ENCODE data around the gene WDR73. TPM values are rescaled to one million over a fixed set of nuclear protein-coding genes. Genes with fewer than 3 reads are reported as not detected.

WDR73 gene
- total and polyA plus RNA-seq, 10 of the 15 experiments (the other 5 are each of a cell fraction or from before 2014, with no cell fraction given) = 4.4 to 25.6 (median 16.3) TPM

DNA sequence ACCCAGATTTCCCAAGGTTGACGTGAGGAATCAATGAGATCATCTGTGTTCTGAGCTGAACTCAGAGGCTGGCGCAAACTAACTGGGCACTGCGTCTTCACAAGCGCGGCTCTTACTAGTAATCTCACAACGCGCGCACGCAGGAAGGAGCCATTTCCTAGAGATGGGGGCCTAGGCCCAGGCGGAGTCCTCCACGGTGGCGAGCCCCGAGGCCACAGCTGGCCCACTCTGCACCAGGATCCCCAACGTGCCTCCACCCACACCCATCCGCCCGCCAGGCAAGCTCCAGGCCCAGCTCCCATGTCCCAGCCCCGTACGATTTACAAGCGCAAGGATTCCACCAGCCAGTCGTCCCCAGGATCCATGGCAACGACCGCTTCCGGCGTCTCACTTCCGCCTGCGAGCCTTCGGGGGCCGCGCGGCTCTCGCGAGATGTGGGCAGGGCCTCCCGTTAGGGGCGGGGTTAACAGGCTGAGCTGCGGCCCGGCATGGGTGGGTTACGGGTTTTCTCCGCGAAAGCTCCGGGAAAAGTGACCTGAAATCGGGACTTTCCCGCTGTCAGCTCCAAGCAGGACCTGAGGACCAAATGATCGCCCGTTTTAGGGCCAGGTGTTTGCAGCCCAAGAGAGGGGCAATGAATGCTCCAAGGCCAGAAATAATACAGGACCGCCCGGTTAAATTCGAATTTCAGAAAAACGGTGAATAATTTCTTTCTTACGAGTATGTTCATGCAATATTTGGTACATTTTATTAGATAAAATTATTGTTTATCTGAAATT lies at the start of gene WDR73 (continued):
- TF ChIP-seq POU2F2 (IDR thresholded peaks at IDR 0.05; ENCODE audit: borderline replicate concordance, low read depth, low read length) (0 out of 3 replicates have a peak, but pooled peaks have one; percentile 20), HCFC1 (IDR thresholded peaks at IDR 0.05; ENCODE audit: low read length) (peak; percentile 49; the same call in 1 of the 2 replicates), KLF5 (IDR thresholded peaks at IDR 0.05; ENCODE audit: partially characterized antibody) (peak; percentile 89), SMC3 (IDR thresholded peaks at IDR 0.05; ENCODE audit: borderline replicate concordance, low read length) (peak; percentile 15; the same call in 1 of the 2 replicates), POLR2A (IDR thresholded peaks at IDR 0.05; ENCODE audit: low read depth, low read length) (peak; percentile 88), MXI1 (IDR thresholded peaks at IDR 0.05; ENCODE audit: low read depth, low read length) (peak; percentile 91), KDM1A (IDR thresholded peaks at IDR 0.05; ENCODE audit: borderline replicate concordance) (no peak), PKNOX1 (IDR thresholded peaks at IDR 0.05) (peak; percentile 81), SPI1 (IDR thresholded peaks at IDR 0.05; ENCODE audit: borderline replicate concordance, insufficient read depth, low read depth, low read length) (peak; percentile 72; the same call in 1 of the 2 replicates), SMAD5 (IDR thresholded peaks at IDR 0.05; ENCODE audit: low read depth) (peak; percentile 55; the same call in 1 of the 2 replicates), NR2C2 (IDR thresholded peaks at IDR 0.05; ENCODE audit: borderline replicate concordance, control insufficient read depth, insufficient read length, low read depth) (no peak), CREM (IDR thresholded peaks at IDR 0.05; ENCODE audit: low read depth) (peak; percentile 57), FOXM1 (IDR thresholded peaks at IDR 0.05; ENCODE audit: low read depth, low read length) (no peak)
- TF ChIP-seq, protein P1, sequence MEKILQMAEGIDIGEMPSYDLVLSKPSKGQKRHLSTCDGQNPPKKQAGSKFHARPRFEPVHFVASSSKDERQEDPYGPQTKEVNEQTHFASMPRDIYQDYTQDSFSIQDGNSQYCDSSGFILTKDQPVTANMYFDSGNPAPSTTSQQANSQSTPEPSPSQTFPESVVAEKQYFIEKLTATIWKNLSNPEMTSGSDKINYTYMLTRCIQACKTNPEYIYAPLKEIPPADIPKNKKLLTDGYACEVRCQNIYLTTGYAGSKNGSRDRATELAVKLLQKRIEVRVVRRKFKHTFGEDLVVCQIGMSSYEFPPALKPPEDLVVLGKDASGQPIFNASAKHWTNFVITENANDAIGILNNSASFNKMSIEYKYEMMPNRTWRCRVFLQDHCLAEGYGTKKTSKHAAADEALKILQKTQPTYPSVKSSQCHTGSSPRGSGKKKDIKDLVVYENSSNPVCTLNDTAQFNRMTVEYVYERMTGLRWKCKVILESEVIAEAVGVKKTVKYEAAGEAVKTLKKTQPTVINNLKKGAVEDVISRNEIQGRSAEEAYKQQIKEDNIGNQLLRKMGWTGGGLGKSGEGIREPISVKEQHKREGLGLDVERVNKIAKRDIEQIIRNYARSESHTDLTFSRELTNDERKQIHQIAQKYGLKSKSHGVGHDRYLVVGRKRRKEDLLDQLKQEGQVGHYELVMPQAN (conservative IDR thresholded peaks at IDR 0.05) = peak; percentile 98
